HFFc6 (cell line): ENCODE data around the gene COL1A2. TPM values are rescaled to one million over a fixed set of nuclear protein-coding genes. Genes with fewer than 3 reads are reported as not detected.
A peak's percentile ranks its signal among the peaks of the same experiment; 100 is the strongest.

Experiments used
- DNase-seq: peaks from one replicate; pipeline ENCODE4 v3.0.0-alpha.2; 2018
- H3K27ac Mint-ChIP-seq: 2 replicates; pipeline ENCODE4 v1.8.0; 2020; ENCODE audit warnings: mild to moderate bottlenecking, mixed read lengths
- H3K27me3 Mint-ChIP-seq: 2 replicates; pipeline ENCODE4 v1.8.0; 2021; ENCODE audit warnings: mild to moderate bottlenecking, moderate library complexity, mixed read lengths; ENCODE audit not compliant: insufficient read depth
- H3K36me3 Mint-ChIP-seq: 2 replicates; pipeline ENCODE4 v1.8.0; 2021; ENCODE audit warnings: low read depth, mixed read lengths
- H3K4me1 Mint-ChIP-seq: 2 replicates; pipeline ENCODE4 v1.8.0; 2020; ENCODE audit warnings: low read depth, mixed read lengths
- H3K4me3 Mint-ChIP-seq: 2 replicates; pipeline ENCODE4 v1.8.0; 2020; ENCODE audit warnings: mild to moderate bottlenecking, moderate library complexity, mixed read lengths
- H3K9me3 Mint-ChIP-seq: 2 replicates; pipeline ENCODE4 v1.8.0; 2020; ENCODE audit warnings: mild to moderate bottlenecking, mixed read lengths
- CTCF ChIP-seq: fragments of 200-600 bp; sonication (generic); IDR thresholded peaks from 2 replicates; pipeline ENCODE4 v1.5.0; 2021; ENCODE audit warnings: antibody characterized with exemption, mild to moderate bottlenecking
- total RNA-seq, 6 experiments: library from RNA; stranded (reverse); fragmentation: NEBNext Ultra II Directional; extraction: Animal tissue kit (Norgen Biotek cat#: 25700); gene quantifications; 2 replicates in 1 of 6; 3 replicates in 5 of 6; pipeline ENCODE4 v1.2.3, GENCODE V29; 2021

COL1A2 gene
- total RNA-seq, 6 experiments from 2014 or later = 3,728 to 6,317 (median 3,918) TPM

DNA sequence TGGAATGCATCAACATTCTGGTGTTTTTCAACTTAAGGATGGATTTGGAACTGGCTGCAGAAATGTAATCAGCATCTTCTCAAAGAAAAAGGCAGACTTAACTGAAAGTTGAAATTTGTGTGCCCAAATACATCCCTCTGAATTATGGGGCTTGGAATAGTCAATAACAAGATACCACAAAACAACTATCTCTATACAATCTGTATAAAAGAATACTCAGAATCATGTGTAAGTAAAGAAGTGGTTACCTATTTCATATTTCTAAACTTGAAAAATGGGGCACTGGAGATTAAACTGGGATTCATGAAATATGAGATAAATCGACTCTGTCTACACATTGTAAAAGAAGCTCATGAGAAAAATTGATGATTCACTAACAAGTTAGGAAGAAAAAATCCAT lies 6.2 kb upstream of the COL1A2 start:
- Mint-ChIP-seq H3K27me3 (no peaks in the 10 kb centered on the region), H3K4me3 (no peak overlapping the region), H3K36me3 (0 out of 2 replicates have a peak, but pooled peaks cover 9% of the 10 kb centered on the region), H3K4me1 (peaks cover 55% of the 10 kb centered on the region), H3K9me3 (no peaks in the 10 kb centered on the region), H3K27ac (no peak overlapping the region)
- TF ChIP-seq CTCF = no peak
- no peak for DNase-seq

DNA sequence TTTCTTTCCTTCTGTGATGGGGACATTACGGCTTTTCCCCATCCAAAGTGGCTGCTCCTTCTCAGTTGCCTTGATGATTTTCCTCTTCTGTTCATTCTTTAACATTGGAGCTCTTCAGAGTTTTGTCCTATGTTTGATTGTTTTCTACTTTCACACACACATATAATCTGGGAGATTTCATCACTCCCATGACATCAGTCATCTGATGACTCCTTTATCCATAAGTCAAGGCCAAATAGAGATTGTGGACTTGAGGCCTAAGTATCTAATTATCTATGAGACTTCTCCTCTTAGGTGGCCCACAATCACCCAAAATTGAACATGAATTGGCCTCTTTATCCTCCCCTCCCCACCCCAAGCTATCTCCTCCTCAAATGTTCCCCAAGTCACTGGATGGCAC lies 5.3 kb upstream of the COL1A2 start:
- H3K4me1 Mint-ChIP-seq = peaks cover 63% of the 10 kb centered on the region
- TF ChIP-seq CTCF = no peak
- no peak for DNase-seq
- H3K36me3 Mint-ChIP-seq = 0 out of 2 replicates have a peak, but pooled peaks cover 9% of the 10 kb centered on the region
- H3K4me3 Mint-ChIP-seq = no peak overlapping the region
- H3K27me3 Mint-ChIP-seq = no peaks in the 10 kb centered on the region
- H3K9me3 Mint-ChIP-seq = no peaks in the 10 kb centered on the region
- peak overlapping the region; percentile 20; the same call in 1 of the 2 replicates for H3K27ac Mint-ChIP-seq

GRCh38 chr7:94391726-94392392 lies 2.8 kb upstream of the COL1A2 start:
- Mint-ChIP-seq H3K4me3 (peak overlapping the region; percentile 100), H3K27me3 (peaks cover 23% of the 10 kb centered on the region), H3K4me1 (peaks cover 55% of the 10 kb centered on the region), H3K27ac (peak overlapping the region; percentile 99), H3K9me3 (peaks cover 16% of the 10 kb centered on the region), H3K36me3 (peaks cover 31% of the 10 kb centered on the region)
- DNase-seq = peak; percentile 70
- TF ChIP-seq CTCF = no peak; the same call in 1 of the 2 replicates

DNA sequence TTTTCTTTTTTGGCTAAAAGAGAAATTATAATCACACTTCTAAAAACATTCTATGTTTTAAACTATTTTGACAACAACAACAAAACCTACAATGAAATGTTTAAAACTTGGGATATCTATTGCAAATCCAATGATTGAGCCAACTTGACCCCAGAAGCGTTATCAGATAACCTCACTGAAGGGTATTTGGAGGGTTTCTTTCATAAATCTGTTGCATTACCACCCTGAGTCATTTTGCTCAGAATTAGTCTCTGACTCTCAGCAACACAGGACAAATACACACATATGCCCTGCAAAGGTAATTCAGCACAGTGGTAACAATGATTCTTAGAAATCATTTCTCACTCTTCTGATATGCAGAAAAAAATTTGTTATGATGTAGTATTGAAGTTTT lies 2.3 kb upstream of the COL1A2 start:
- Mint-ChIP-seq H3K36me3 (peaks cover 36% of the 10 kb centered on the region), H3K9me3 (peaks cover 16% of the 10 kb centered on the region), H3K4me3 (peak overlapping the region; percentile 100), H3K27ac (peak overlapping the region; percentile 99), H3K27me3 (peaks cover 24% of the 10 kb centered on the region), H3K4me1 (peaks cover 55% of the 10 kb centered on the region)
- TF ChIP-seq CTCF = no peak; the same call in 1 of the 2 replicates
- no peak for DNase-seq

DNA sequence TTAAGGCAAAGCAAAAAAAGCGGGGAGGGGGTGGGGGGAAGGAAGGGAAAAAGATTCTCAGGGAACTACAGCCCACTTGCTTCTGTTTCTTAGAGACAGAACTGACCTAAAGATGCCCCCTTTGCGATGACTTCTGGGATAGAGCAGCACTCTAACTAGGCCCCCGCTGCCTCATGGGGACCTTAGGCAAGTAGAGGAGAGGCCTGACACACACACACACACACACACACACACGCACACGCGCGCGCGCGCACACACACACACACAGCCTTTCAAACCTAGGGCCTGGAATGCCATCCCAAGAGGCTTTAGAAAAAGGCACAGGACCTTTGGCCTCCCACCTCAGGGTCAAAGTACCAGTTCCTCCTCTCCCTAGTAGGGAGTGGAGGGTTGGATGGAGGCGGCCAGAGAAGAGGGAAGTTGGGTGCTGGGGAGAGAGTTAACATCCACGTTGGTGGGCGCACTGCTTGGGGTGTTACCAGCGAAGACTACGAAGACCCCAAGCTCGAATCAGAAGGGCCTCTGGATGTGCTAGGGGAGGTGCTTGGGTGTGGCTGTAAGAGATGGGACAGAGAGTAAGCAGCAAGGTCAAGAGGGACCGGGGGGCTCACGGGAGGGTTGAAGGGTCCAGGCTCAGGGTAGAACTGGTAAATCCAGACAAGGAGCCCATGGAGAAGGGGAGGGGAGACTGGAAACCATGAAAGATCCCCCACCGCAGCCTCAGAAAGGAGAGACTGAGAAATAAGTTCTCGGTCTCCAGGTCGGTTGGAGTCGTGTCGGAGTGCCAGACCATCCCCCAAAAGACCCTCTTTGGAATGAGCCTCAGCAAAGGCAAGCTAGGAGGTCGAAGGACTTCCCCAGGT lies 1.2 kb upstream of the COL1A2 start:
- H3K36me3 Mint-ChIP-seq = peaks cover 47% of the 10 kb centered on the region
- peak overlapping the region; percentile 99 for H3K27ac Mint-ChIP-seq
- no peak for DNase-seq
- H3K4me3 Mint-ChIP-seq = peak overlapping the region; percentile 100
- peaks cover 16% of the 10 kb centered on the region for H3K9me3 Mint-ChIP-seq
- TF ChIP-seq CTCF = no peak
- H3K27me3 Mint-ChIP-seq = peaks cover 26% of the 10 kb centered on the region
- H3K4me1 Mint-ChIP-seq = peaks cover 54% of the 10 kb centered on the region
